GM21423 (cell line): ENCODE results near the gene COPS7A.
"Not testable (repeated sequence)": the region's sequence is repeated elsewhere in the genome, so short reads cannot be mapped to it uniquely, and the experiment has no call there.

ENCODE experiments used
- ATAC-seq: cut with Tn5 transposase; IDR thresholded peaks from one replicate; pipeline ENCODE4 v1.9.1; 2021; ENCODE audit warnings: mild to moderate bottlenecking, moderate library complexity; ENCODE audit not compliant: unreplicated experiment

Gene COPS7A

DNA sequence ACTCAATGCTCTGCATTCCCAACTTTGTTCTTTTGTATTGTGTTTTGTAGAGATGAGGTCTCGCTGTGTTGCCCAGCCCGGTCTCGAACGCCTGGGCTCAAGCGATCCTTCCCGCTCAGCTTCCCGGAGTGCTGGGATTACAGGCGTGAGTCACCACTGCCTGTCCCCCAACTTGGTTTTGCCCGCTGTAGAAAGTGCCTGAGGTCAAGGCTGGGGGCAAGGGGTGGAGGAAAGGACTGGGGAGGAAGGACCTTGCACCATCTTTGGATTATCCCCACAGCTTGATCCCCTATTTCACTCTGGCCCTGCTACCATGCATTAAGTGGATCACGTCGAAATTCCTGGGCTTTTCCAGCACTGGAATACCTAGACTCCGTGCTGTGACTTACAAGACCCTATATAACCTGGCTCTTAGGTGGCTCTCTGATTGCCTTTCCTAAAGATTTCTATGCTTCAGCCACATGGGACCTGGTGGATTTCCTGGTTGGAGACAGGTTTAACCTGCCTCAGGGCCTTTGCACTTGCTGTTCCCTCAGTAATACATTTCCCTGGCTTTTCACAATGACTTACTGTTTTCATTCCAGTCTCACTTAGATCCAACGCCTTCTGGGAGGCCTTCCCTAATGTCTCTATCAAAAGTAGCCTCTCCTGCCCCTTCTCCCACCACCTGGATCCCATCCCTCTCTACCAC lies 22.6 kb upstream of the COPS7A start:
- ATAC-seq, result no peak

DNA sequence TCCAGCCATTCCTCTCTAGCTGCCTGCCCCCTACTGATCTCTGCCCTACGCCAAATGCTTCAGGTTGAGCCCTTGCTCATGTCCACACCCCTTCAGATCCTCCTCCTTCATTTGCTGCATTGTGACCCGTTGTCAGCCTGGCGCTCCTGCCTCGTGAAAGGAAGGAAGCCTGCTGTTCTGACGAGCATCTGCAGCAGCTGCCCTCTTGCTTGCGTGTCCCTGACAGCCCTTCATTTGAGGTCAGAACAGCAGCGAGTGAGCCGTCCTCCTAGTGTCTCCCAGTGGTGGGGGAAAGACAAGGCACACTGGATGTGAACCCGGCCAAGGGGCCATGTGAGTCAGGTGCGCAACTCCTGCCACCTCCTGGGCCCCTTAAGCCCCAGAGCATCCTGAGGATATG lies 20.2 kb upstream of the COPS7A start:
- no peak for ATAC-seq

DNA sequence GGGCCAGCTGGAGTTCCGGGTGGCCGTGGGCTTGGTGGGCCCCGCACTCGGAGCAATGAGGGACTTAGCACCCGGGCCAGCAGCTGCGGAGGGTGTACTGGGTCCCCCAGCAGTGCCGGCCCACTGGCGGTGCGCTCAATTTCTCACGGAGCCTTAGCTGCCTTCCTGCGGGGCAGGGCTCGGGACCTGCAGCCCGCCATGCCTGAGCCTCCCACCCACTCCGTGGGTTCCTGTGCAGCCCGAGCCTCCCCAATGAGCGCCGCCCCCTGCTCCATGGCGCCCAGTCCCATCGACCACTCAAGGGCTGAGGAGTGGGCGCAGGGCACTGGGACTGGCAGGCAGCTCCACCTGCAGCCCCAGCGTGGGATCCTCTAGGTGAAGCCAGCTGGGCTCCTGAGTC lies 15.5 kb upstream of the COPS7A start:
- ATAC-seq, result not testable (repeated sequence)

DNA sequence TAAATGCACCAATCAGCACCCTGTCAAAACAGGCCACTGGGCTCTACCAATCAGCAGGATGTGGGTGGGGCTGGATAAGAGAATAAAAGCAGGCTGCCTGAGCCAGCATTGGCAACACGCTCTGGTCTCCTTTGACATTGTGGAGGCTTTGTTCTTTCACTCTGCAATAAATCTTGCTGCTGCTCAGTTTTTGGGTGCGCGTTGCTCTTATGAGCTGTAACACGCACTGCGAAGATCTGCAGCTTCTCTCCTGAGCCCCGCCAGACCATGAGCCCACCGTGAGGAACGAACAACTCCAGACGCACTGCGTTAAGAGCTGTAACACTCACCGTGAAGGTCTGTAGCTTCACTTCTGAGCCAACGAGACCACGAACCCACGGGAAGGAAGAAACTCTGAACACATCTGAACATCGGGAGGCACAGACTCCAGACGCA lies 14.9 kb upstream of the COPS7A start:
- no peak for ATAC-seq

DNA sequence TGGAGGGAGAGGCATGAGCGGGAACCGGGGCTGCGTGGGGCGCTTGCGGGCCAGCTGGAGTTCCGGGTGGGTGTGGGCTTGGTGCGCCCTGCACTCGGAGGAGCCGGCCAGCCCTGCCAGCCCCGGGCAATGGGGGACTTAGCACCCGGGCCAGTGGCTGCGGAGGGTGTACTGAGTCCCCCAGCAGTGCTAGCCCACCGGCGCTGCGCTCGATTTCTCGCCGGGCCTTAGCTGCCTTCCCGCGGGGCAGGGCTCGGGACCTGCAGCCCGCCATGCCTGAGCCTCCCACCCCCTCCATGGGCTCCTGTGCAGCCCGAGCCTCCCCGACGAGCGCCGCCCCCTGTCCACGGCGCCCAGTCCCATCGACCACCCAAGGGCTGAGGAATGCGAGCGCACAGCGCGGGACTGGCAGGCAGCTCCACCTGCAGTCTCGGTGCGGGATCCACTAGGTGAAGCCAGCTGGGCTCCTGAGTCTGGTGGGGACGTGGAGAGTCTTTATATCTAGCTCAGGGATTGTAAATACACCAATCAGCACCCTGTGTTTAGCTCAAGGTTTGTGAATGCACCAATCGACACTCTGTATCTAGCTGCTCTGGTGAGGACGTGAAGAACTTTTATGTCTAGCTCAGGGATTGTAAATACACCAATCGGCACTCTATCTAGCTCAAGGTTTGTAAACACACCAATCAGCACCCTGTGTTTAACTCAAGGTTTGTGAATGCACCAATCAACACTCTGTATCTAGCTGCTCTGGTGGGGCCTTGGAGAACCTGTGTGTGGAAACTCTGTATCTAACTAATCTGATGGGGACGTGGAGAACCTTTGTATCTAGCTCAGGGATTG lies 7.6 kb upstream of the COPS7A start:
- not testable (repeated sequence) for ATAC-seq

DNA sequence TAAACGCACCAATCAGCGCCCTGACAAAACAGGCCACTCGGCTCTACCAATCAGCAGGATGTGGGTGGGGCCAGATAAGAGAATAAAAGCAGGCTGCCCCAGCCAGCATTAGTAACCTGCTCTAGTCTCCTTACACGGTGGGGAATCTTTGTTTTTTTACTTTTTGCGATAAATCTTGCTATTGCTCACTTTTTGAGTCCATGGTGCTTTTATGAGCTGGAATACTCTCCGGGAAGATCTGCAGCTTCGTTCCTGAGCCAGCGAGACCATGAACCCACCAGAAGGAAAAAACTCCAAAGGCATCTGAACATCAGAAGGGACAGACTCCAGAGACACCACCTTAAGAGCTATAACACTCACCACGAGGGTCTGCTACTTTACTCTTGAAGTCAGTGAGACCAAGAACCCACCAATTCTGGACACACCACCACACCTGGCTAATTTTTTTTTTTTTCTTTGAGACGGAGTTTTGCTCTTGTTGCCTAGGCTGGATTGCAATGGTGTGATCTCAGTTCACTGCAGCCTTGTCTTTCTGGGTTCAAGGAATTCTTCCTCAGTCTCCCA lies 6.9 kb upstream of the COPS7A start:
- no peak for ATAC-seq

DNA sequence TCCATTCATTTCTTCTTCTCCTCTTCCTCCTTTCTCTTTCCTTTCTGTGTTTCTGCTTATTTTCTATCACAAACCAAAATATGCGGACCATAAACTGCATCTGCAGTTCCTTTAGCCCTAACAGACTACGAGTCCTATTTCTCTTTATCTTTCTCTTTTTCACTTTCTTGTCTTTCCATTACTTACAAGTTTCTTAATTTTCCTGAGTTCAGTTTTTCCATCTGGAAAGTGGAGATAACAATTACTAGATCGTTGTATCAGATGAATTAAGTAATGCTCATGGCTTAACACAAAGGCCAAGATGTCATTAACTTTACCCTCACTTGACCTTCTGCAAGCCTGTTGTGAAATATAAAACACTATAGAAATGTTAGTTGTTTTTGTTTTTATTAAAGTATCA lies 983 bp upstream of the COPS7A start:
- no peak for ATAC-seq

DNA sequence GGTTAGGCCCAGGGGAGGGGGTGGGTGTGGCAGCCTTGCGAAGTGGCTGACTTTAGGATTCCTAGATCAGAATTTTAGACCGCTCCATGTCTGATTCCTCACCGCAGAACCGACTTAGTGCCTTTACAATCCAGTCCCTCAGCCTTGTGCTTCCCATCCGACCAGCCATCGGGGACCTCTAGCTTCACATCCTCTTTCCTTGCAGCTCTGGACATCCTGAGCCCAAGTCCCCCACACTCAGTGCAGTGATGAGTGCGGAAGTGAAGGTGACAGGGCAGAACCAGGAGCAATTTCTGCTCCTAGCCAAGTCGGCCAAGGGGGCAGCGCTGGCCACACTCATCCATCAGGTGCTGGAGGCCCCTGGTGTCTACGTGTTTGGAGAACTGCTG lies 557 bp downstream of the COPS7A start:
- peak; percentile 16 for ATAC-seq

DNA sequence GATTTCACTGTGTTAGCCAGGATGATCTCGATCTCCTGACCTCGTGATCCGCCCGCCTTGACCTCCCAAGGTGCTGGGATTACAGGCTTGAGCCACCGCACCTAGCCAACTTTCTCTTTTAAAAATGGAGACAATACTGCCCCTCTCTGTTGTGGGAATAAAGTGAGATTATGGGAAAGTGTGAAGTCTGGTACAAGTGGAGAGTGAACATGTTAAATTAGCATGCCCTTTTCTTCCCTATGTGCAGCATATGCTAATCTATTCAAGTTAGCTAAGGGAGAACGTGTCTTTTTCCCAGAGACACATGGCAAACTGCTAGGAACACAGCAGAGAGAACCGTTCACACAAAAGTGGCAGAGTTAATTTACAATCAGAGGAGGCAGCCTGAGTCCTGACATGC lies 1.5 kb downstream of the COPS7A start:
- no peak for ATAC-seq

DNA sequence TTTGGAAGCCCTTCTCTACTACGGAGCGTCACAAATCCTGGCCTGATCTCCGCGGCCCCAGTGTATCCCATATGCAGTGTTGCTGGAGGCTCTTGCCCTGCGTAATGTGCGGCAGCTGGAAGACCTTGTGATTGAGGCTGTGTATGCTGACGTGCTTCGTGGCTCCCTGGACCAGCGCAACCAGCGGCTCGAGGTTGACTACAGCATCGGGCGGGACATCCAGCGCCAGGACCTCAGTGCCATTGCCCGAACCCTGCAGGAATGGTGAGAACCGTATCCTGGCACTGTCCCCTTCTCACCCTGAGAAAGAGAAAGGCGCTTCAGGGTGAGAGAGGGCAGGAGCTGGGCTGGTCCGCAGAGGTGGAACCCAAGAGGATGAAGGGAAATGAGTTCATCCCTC lies 5.3 kb downstream of the COPS7A start:
- ATAC-seq, result no peak

DNA sequence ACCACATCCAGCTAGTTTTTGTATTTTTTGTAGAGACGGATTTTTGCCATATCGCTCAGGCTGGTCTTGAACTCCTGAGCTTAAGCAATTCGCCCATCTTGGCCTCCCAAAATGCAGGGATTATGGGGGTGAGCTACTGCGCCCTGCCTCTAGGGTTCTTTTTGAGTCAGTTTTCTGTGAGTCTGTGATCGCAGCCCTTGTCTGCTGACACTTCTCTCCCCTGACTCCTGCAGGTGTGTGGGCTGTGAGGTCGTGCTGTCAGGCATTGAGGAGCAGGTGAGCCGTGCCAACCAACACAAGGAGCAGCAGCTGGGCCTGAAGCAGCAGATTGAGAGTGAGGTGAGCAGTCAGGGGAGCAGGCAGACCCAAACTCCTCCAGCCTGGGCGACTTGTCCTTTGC lies 6.3 kb downstream of the COPS7A start:
- ATAC-seq, result no peak

DNA sequence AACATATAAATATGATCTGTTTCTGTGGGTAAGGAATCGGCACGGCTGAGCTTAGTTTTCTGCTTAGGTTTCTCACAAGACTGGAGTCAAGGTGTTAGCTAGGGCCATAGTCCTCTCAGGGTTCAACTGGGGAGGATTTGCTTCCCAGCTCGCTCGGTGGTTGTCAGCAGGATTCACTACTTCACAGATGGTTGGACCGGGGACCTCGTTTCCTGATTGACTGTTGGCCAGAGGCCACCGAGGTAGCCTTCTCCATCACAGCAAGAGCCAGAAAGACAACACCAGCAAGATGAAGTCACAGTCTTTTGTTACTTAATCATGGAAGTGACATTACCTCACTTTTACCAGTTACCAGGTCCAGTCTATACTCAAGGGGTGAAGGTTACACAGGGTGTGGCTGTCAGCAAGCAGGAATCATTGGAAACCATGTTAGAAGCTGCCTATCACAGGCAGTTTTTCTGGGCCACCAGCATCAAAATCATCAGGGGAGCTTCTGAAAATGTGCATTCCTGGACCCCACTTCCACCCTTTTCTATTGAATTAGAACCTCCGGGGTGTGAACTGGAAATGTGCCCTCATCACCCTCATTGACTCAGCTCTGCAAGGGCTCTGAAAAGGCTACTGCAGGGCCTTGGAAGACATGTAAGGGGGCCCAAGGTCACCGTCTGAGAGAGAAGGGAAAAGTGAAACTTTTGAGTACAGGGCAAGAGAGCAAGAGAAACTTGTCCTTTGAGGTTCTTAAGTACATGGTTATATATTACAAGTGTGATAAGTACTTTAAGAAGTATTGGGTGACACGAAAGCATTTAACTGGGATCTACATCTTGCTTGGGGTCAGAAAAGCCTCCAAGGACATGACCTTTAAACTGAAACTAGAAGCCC lies 10.9 kb downstream of the COPS7A start:
- ATAC-seq, result no peak

DNA sequence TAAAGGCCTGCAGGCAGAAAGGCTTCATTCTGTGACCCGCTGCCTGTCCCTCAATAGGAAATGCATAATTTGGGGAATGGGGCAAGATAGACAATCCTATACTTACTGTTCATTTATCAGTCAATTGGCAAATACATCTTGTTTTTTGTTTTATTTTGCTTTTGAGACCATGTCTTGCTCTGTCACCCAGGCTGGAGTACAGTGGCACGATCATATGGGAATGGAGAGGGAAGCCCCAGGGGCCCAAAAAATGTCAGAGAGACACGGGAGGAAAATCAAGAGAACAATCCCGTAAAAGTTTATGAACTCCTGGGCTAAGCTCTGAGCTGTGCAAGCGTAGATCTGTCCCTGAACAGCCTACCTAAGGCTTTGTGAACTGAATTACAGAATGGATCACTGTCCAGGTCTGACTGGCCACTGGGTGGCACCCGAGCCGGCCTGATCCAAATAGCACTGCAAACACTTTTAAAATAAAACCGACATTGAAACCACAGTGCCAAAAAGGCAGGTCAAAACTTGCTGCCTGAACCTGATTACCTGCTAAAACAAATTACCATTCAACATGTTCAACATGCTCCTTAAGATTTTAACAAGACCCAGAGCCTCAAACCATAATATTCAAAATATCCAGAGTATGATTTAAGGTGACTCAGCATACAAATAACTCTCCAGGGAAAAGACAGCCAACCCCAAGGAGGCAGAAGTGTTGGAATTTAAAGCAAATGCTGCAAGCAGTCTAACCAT lies 11.8 kb downstream of the COPS7A start:
- ATAC-seq, result no peak

DNA sequence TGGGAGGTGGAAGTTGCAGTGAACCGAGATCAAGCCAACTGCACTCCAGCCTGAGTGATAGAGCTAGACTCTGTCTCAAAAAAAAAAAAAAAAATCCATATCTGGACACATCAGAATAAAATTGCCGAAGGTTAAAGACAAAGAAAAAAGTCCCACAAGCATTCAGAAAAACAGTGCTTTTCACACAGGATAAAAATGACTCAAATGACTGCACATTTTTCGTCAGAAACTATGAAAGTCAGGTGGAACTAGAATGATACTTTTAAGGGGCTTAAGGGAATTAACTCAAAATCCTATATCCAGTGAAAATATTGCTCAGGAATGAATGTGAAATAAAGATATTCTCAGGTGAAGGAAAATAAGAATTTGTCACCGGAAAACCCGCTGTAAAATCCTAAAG lies 12.9 kb downstream of the COPS7A start:
- no peak for ATAC-seq

DNA sequence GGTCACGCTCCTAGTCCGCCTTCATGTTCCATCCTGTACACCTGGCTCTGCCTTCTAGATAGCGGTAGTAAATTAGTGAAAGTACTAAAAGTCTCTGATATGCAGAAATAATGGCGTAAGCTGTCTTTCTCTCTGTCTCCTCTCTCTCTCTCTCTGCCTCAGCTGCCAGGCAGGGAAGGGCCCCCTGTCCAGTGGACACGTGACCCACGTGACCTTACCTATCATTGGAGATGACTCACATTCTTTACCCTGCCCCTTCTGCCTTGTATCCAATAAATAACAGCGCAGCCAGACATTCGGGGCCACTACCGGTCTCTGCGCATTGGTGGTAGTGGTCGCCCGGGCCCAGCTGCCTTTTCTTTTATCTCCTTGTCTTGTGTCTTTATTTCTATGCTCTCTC lies 18.2 kb downstream of the COPS7A start:
- not testable (repeated sequence) for ATAC-seq

DNA sequence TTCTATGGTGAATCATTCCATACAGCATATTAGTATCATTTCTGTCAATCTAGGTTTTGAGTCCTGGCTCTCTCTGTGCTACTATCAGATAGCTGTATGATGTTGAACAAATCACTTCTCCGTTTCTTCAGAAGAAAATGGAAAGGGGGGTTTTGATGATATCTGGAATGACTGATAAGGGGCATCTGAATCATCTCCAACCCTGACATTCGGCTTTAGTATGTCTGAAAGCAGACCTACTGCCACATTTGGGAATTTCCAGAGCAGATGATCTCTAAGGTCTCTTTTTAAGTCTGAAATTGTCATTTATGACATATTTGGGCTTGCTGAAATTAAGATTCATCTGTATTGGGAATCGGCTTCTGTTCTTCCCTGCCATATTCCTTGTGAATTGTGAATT lies 19.0 kb downstream of the COPS7A start:
- ATAC-seq, result no peak

DNA sequence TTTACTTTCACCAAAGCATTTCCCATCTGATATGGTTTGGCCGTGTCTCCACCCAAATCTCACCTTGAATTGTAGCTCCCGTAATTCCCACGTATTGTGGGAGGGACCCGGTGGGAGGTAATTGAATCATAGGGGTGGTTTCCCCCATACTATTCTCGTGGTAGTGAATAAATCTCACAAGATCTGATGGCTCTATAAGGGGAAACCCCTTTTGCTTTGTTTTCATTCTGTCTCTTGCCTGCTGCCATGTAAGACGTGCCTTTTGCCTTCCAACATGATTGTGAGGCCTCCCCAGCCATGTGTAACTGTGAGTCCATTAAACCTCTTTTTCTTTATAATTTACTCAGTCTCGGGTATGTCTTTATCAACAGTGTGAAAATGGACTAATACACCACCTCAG lies 19.5 kb downstream of the COPS7A start:
- ATAC-seq, result not testable (repeated sequence)

DNA sequence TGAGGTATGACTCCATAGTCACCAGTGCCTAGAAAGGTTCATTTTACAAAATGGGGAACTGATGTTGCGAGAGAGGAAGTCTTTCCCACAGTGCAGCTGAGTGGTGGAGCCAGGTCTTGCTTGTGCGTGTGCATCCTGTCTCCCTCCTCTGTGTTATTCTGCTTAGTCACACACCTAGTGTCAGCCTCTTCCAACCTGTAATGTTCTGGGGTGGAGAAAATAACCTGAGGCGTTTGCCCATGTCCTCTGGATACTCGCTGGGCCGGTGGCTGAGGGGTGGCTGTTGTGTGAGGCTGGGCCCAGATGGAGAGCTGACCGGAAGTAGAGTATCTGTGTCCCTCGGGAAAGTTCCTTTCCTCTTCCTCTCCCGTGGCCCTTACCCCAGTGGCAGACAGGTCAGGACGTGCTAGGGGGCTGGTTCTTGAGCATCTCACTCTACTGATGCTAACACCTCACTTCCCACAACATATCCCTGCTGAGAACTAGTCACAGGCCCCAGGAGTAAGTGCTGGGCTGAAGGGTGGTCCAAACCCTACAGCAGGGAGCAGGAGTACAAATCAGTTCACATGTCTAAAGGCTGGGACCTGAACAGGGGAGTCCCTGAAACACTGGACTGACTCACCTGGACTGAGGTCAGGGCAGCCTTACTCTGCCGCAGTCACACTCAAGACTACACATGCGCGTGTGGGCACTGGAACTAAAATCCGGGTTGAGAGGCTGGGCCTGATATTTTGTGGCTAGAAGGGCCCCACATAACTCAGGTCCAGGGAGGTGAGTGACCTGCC lies 22.1 kb downstream of the COPS7A start:
- ATAC-seq, result peak; percentile 59

DNA sequence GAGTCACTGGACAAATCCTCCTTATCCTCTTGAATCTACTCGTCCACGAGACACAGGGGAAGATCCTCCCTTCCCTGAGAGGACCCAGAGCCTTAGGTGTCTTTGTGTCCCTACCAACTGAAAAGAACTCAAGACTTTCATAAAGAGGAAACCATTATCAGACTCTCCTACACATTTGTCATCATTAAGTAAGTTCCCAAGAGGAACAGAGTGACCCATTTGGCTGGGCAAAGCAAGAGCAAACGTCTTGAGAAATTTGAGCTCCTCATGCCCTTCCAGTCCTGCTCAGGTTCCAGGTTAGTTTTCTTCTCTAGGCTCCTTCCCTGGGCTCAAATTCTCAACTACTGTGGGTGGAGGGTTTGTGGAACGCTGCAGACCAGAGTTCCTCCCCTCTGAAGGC lies 23.4 kb downstream of the COPS7A start:
- no peak for ATAC-seq

DNA sequence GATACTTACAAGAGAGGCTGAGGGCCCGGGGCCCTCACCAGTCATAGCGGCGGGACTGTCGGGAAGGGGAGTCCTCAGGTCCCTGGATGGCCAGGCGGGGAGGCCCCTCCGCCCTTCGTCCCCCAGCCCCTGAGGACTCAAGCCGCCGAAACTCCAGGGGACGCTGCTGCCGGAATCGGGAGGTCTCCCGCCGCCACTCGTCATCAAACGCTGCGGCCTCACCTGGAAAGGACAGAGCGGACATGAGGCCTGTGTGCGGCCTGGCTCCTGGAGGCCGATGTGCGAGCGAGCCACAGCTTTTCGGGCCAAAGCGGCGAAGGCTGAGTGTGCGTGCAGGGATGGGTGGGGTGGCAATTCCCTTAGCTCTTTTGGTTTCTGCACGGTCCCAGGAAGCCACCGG lies 24.9 kb downstream of the COPS7A start:
- no peak for ATAC-seq
